Panc1 (cell line): ENCODE data around the gene NOS1. TPM values are rescaled to one million over a fixed set of nuclear protein-coding genes. Genes with fewer than 3 reads are reported as not detected.

Source experiments
- ATAC-seq: fragments of 200-7000 bp; cut with Tn5 transposase; 2 replicates; pipeline ENCODE4 v1.9.1; 2020; ENCODE audit warnings: mild to moderate bottlenecking, moderate library complexity
- BruUV-seq: library from RNA; stranded (reverse); fragments of 400-500 nt; replicated peaks from 2 replicates; lab custom pipeline; 2021; lab: Mats Ljungman, UMichigan
- CTCF ChIA-PET: fragments of 300-600 bp; sonication (Branson Sonifier 250); formaldehyde crosslinking; loops from one replicate; lab custom pipeline; 2022; ENCODE audit warnings: antibody characterized with exemption; lab: Charles Lee
- POLR2A ChIA-PET: fragments of 300-600 bp; sonication (Branson Sonifier 250); formaldehyde crosslinking; loops from one replicate; lab custom pipeline; 2022; ENCODE audit warnings: antibody characterized with exemption; lab: Charles Lee
- DNase-seq: peaks from one replicate; pipeline ENCODE4 v3.0.0-alpha.2; 2010; ENCODE audit warnings: low read depth, low spot score
- H3K27ac ChIP-seq: 2 replicates; pipeline ENCODE4 v1.5.1; 2011; ENCODE audit warnings: mild to moderate bottlenecking, low read length, inconsistent platforms
- H3K27me3 ChIP-seq: fragments of 200-500 bp; sonication (Bioruptor generic); 2 replicates; pipeline ENCODE4 v1.6.0; 2014; ENCODE audit warnings: low read length, inconsistent platforms; ENCODE audit not compliant: control insufficient read depth, insufficient read depth
- H3K36me3 ChIP-seq: fragments of 200-500 bp; sonication (Bioruptor generic); 2 replicates; pipeline ENCODE4 v1.5.1; 2014; ENCODE audit warnings: inconsistent platforms, mild to moderate bottlenecking, low read length, moderate library complexity; ENCODE audit not compliant: control insufficient read depth, insufficient read depth
- H3K4me1 ChIP-seq: 2 replicates; pipeline ENCODE4 v1.5.1; 2011; ENCODE audit warnings: inconsistent platforms, mild to moderate bottlenecking, low read length, moderate library complexity; ENCODE audit not compliant: control insufficient read depth, insufficient read depth
- H3K4me3 ChIP-seq, 2 experiments: 2 replicates each; pipeline ENCODE4 v1.5.1; 2011 to 2012; ENCODE audit warnings: low read depth in 2 of 2, low read length in 2 of 2, mild to moderate bottlenecking in 2 of 2, inconsistent platforms in 1 of 2, moderate library complexity in 1 of 2
- H3K9me3 ChIP-seq: fragments of 200-500 bp; sonication (Bioruptor generic); 2 replicates; pipeline ENCODE4 v1.5.1; 2014; ENCODE audit warnings: low read depth, mild to moderate bottlenecking, inconsistent platforms, low read length, moderate library complexity; ENCODE audit not compliant: control insufficient read depth, insufficient read depth
- POLR2AphosphoS5 ChIP-seq: IDR thresholded peaks from 2 replicates; pipeline ENCODE4 v1.6.1; 2012; ENCODE audit warnings: mild to moderate bottlenecking, low read depth, low read length, moderate library complexity
- SIN3A ChIP-seq: IDR thresholded peaks from 2 replicates; pipeline ENCODE4 v1.6.1; 2012; ENCODE audit warnings: low read depth, mild to moderate bottlenecking, low read length, moderate library complexity, borderline replicate concordance; ENCODE audit not compliant: insufficient read depth
- TCF7L2 ChIP-seq: IDR thresholded peaks from 2 replicates; pipeline ENCODE4 v1.6.1; 2011; ENCODE audit warnings: mild to moderate bottlenecking, low read depth, low read length, inconsistent platforms
- in situ Hi-C: cut with HindIII; loops from 2 replicates; pipeline ENCODE4 v1.10.0; 2016; ENCODE audit warnings: low sequenced_read_pairs, low pct_unique_long_range_greater_than_20kb
- intact Hi-C: fragments of 100-400 bp; cut with micrococcal nuclease; formaldehyde crosslinking; loops from one replicate; pipeline ENCODE4 v1.10.0; 2022; ENCODE audit not compliant: unreplicated experiment
- total RNA-seq: library from RNA; stranded (reverse); gene quantifications from one replicate; pipeline ENCODE4 v1.2.1, GENCODE V29; 2021; ENCODE audit not compliant: unreplicated experiment
- TF ChIP-seq, protein P1 (sequence below): fragments of 450-650 bp; IDR thresholded peaks from 2 replicates; pipeline ENCODE4 v1.5.1; 2017; ENCODE audit warnings: mild to moderate bottlenecking
- TF ChIP-seq, protein P2 (sequence below), 2 experiments: IDR thresholded peaks; 2 replicates each; pipeline ENCODE4 v1.6.1; 2011 to 2012; ENCODE audit warnings: low read depth in 2 of 2, control low read depth in 1 of 2, low read length in 1 of 2, mild to moderate bottlenecking in 1 of 2, moderate library complexity in 1 of 2; ENCODE audit not compliant: insufficient read depth in 1 of 2

The NOS1 gene
- total RNA-seq, 1 experiment from 2014 or later = 0.03 TPM

GRCh38 chr12:117212563-117213190 is 148.7 kb downstream of the NOS1 start:
- no peaks in the 10 kb centered on the region for H3K4me1 ChIP-seq
- ChIA-PET POLR2A (interaction anchor here (0.6 kb wide), 1 partner anchor 406 kb away, joined by 4 read pairs; no protein-coding TSS in a partner anchor), CTCF (interaction anchor here (0.8 to 1.1 kb wide), 2 partner anchors 644 kb away, joined by 3 to 5 read pairs; no protein-coding TSS in a partner anchor)
- in situ Hi-C loops (no loop called here), intact Hi-C loops (loop anchor here (1.0 to 5.0 kb wide), 3 partner anchors 375 to 645 kb away; no protein-coding TSS in a partner anchor)
- ATAC-seq (peak; percentile 93), DNase-seq (peak; percentile 61)
- H3K36me3 ChIP-seq = no peaks in the 10 kb centered on the region
- BruUV-seq = no TSS peak
- TF ChIP-seq, protein P1, sequence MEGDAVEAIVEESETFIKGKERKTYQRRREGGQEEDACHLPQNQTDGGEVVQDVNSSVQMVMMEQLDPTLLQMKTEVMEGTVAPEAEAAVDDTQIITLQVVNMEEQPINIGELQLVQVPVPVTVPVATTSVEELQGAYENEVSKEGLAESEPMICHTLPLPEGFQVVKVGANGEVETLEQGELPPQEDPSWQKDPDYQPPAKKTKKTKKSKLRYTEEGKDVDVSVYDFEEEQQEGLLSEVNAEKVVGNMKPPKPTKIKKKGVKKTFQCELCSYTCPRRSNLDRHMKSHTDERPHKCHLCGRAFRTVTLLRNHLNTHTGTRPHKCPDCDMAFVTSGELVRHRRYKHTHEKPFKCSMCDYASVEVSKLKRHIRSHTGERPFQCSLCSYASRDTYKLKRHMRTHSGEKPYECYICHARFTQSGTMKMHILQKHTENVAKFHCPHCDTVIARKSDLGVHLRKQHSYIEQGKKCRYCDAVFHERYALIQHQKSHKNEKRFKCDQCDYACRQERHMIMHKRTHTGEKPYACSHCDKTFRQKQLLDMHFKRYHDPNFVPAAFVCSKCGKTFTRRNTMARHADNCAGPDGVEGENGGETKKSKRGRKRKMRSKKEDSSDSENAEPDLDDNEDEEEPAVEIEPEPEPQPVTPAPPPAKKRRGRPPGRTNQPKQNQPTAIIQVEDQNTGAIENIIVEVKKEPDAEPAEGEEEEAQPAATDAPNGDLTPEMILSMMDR = peak; percentile 92
- TF ChIP-seq, protein P2, sequence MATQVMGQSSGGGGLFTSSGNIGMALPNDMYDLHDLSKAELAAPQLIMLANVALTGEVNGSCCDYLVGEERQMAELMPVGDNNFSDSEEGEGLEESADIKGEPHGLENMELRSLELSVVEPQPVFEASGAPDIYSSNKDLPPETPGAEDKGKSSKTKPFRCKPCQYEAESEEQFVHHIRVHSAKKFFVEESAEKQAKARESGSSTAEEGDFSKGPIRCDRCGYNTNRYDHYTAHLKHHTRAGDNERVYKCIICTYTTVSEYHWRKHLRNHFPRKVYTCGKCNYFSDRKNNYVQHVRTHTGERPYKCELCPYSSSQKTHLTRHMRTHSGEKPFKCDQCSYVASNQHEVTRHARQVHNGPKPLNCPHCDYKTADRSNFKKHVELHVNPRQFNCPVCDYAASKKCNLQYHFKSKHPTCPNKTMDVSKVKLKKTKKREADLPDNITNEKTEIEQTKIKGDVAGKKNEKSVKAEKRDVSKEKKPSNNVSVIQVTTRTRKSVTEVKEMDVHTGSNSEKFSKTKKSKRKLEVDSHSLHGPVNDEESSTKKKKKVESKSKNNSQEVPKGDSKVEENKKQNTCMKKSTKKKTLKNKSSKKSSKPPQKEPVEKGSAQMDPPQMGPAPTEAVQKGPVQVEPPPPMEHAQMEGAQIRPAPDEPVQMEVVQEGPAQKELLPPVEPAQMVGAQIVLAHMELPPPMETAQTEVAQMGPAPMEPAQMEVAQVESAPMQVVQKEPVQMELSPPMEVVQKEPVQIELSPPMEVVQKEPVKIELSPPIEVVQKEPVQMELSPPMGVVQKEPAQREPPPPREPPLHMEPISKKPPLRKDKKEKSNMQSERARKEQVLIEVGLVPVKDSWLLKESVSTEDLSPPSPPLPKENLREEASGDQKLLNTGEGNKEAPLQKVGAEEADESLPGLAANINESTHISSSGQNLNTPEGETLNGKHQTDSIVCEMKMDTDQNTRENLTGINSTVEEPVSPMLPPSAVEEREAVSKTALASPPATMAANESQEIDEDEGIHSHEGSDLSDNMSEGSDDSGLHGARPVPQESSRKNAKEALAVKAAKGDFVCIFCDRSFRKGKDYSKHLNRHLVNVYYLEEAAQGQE (IDR thresholded peaks at IDR 0.05; ENCODE audit: insufficient read depth in 1 of 2, low read depth in 2 of 2, low read length in 1 of 2) = no peak
- no peaks in the 10 kb centered on the region for H3K9me3 ChIP-seq
- no peak overlapping the region for H3K4me3 ChIP-seq
- peaks cover 3% of the 10 kb centered on the region; the same call in 1 of the 2 replicates for H3K27me3 ChIP-seq
- H3K27ac ChIP-seq = no peak overlapping the region

DNA sequence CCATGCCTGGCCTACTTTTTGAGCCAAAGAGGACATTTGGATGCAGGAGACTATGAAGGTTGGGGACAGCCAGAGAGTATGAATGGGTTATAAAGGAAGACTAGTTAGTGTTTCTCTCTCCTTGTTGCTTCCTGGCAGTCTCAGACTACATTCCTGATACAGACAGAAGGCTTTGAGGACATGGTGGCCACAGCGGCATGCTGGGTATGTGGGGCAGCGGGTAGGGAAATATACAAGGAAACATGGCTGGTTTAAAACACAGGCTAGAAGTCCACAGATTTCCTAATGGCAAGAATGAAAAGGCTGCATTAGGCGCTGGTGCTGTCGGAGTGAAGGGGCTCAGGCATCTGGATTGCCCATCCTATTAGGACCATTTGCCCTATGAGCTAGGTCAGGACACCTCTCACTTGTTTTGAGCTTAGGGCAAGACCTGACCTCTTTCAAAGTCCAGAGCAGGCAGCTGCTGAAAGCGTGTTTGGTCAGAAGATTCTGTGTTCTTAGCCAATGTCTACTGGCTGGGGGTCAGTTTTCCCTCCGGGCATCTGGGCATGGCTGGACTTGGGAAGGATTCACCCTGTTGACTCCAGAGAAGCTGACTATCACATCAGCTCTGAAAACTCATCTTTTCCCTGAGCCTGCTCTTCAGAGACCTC is 151.0 kb downstream of the NOS1 start:
- Histone ChIP-seq H3K36me3 (no peaks in the 10 kb centered on the region), H3K9me3 (no peaks in the 10 kb centered on the region), H3K27ac (no peak overlapping the region), H3K4me1 (no peaks in the 10 kb centered on the region), H3K27me3 (peaks cover 3% of the 10 kb centered on the region; the same call in 1 of the 2 replicates), H3K4me3 (no peak overlapping the region)
- ATAC-seq (no peak), DNase-seq (no peak)
- ChIA-PET CTCF (interaction anchor here (0.6 to 1.2 kb wide), 2 partner anchors 21 to 627 kb away, joined by 3 to 5 read pairs; no protein-coding TSS in a partner anchor), POLR2A (interaction anchor here (0.6 kb wide), 1 partner anchor 29 kb away, joined by 4 read pairs; no protein-coding TSS in a partner anchor)
- intact Hi-C loops (loop anchor here (5.0 kb wide), 2 partner anchors 377 to 647 kb away; no protein-coding TSS in a partner anchor), in situ Hi-C loops (no loop called here)
- TF ChIP-seq, protein P1 = no peak
- TF ChIP-seq TCF7L2 (no peak), SIN3A (no peak), POLR2AphosphoS5 (no peak)
- TF ChIP-seq, protein P2 (IDR thresholded peaks at IDR 0.05; ENCODE audit: insufficient read depth in 1 of 2, low read depth in 2 of 2, low read length in 1 of 2) = no peak
- no TSS peak for BruUV-seq
